ENCODE measurements around the gene TMEM202.
"Not testable (repeated sequence)": the region's sequence is repeated elsewhere in the genome, so short reads cannot be mapped to it uniquely, and the experiment has no call there.

TMEM202 gene

DNA sequence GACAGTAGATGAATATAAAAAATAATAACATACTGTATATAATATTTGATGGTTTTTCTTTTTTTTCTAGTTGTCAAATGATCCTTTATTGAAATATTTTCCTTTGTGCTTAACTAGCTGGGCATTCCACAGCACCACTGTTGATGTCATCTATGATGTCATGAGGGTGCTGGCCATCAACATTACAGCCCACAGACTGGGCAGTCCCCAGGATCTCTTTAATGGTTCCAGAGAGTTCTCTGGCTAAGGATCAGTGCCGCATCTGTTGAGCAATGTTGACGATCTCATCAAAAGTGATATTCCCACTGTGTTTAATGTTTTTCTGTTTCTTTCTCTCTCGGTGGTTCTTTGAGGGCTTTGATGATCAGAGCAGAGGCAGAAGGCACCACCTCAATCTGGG lies 19.0 kb upstream of the TMEM202 start:
- not testable (repeated sequence) for H3K9me3 Mint-ChIP-seq; H3K36me3 Mint-ChIP-seq (ENCODE audit: low read depth); H3K4me3 Mint-ChIP-seq; H3K27me3 Mint-ChIP-seq (ENCODE audit: low read depth); H3K27ac Mint-ChIP-seq
- H3K4me1 Mint-ChIP-seq (ENCODE audit: low read depth): peaks cover 22% of the 10 kb centered on the region

- H3K27ac Mint-ChIP-seq: no peak overlapping the region
- peaks cover 15% of the 10 kb centered on the region for H3K4me1 Mint-ChIP-seq (ENCODE audit: low read depth)
- no peak overlapping the region for H3K4me3 Mint-ChIP-seq
- peaks cover 10% of the 10 kb centered on the region for H3K27me3 Mint-ChIP-seq (ENCODE audit: low read depth)
- H3K9me3 Mint-ChIP-seq: no peaks in the 10 kb centered on the region
- peaks cover 10% of the 10 kb centered on the region for H3K36me3 Mint-ChIP-seq (ENCODE audit: low read depth)
Observed at GRCh38 chr15:72379856-72380430, 18.2 kb upstream of the TMEM202 start.

DNA sequence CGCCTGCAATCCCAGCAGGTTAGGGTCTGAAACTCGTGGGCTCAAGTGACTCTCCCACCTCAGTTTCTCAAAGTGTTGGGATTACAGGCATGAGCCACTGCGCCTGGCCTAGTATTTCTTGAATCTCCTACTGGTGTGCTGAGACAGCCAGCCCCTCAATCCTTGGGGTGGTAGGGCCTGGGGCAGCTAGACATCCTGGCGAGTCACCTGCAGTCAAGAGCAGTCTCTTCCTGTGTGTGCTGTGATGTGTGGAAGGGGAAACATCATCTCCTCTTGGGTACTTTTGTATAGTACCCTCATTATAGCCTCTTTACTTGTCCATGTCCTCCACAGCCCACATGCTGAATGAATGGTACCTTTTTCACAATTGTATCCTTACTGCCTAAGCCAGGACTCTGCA lies 17.4 kb upstream of the TMEM202 start:
- Mint-ChIP-seq H3K27me3 (ENCODE audit: low read depth) (peaks cover 10% of the 10 kb centered on the region), H3K4me1 (ENCODE audit: low read depth) (peaks cover 8% of the 10 kb centered on the region), H3K36me3 (ENCODE audit: low read depth) (peaks cover 4% of the 10 kb centered on the region), H3K9me3 (no peaks in the 10 kb centered on the region), H3K27ac (no peak overlapping the region), H3K4me3 (no peak overlapping the region)

- Mint-ChIP-seq H3K27me3 (ENCODE audit: low read depth) (peaks cover 10% of the 10 kb centered on the region), H3K9me3 (no peaks in the 10 kb centered on the region), H3K36me3 (ENCODE audit: low read depth) (no peaks in the 10 kb centered on the region), H3K4me1 (ENCODE audit: low read depth) (no peaks in the 10 kb centered on the region), H3K4me3 (no peak overlapping the region), H3K27ac (no peak overlapping the region)
Observed at GRCh38 chr15:72382146-72382545, 16.0 kb upstream of the TMEM202 start.

GRCh38 chr15:72387741-72388140 lies 10.4 kb upstream of the TMEM202 start:
- Mint-ChIP-seq H3K9me3 (no peaks in the 10 kb centered on the region), H3K4me3 (no peak overlapping the region), H3K36me3 (ENCODE audit: low read depth) (no peaks in the 10 kb centered on the region), H3K27me3 (ENCODE audit: low read depth) (peaks cover 19% of the 10 kb centered on the region), H3K27ac (no peak overlapping the region), H3K4me1 (ENCODE audit: low read depth) (no peaks in the 10 kb centered on the region)

DNA sequence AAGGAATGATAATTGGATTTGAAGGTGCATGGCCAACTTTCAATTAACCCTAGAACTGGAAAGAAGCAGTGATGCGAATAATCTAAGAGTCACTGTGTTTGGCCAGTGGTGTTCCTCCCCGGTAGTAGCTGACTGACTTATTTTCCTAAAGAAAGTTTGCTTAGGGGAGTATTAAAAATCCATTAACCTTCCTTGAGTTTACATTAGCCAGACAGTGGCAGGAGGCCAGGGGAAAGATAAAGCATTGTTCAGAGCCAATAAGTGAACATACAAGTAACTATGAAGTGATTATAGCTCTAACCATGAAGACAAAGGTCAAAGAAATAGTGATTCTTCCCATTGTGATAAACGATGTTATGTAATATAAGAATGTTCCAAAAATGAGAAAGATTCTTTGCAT lies 8.9 kb upstream of the TMEM202 start:
- H3K27ac Mint-ChIP-seq: no peak overlapping the region
- H3K4me3 Mint-ChIP-seq: no peak overlapping the region
- H3K4me1 Mint-ChIP-seq (ENCODE audit: low read depth): no peaks in the 10 kb centered on the region
- no peaks in the 10 kb centered on the region for H3K9me3 Mint-ChIP-seq
- H3K27me3 Mint-ChIP-seq (ENCODE audit: low read depth): peaks cover 14% of the 10 kb centered on the region
- H3K36me3 Mint-ChIP-seq (ENCODE audit: low read depth): no peaks in the 10 kb centered on the region

- H3K4me1 Mint-ChIP-seq (ENCODE audit: low read depth); H3K9me3 Mint-ChIP-seq; H3K4me3 Mint-ChIP-seq; H3K36me3 Mint-ChIP-seq (ENCODE audit: low read depth); H3K27ac Mint-ChIP-seq; H3K27me3 Mint-ChIP-seq (ENCODE audit: low read depth): not testable (repeated sequence)
Observed at GRCh38 chr15:72396331-72396730, 1.8 kb upstream of the TMEM202 start.

DNA sequence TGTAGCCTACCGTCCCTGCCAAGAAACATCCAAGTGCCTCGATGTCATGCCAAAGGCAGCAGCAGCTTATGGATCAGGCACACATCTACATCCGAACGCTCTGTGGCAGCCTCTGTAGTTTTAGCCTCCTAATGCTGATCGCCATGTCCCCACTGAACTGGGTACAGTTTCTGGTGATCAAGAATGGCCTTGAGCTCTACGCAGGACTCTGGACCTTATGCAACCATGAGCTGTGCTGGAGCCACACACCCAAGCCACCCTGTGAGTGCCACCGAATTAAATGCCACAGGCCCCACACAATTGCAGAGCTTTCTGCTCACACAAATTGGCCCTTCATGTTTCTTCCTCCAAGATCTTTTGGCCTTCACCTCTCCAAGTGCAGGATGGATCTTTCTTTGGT lies 543 bp downstream of the TMEM202 start:
- H3K27ac Mint-ChIP-seq: no peak overlapping the region
- H3K9me3 Mint-ChIP-seq: no peaks in the 10 kb centered on the region
- no peak overlapping the region for H3K4me3 Mint-ChIP-seq
- H3K27me3 Mint-ChIP-seq (ENCODE audit: low read depth): peaks cover 20% of the 10 kb centered on the region
- H3K36me3 Mint-ChIP-seq (ENCODE audit: low read depth): no peaks in the 10 kb centered on the region
- no peaks in the 10 kb centered on the region for H3K4me1 Mint-ChIP-seq (ENCODE audit: low read depth)

DNA sequence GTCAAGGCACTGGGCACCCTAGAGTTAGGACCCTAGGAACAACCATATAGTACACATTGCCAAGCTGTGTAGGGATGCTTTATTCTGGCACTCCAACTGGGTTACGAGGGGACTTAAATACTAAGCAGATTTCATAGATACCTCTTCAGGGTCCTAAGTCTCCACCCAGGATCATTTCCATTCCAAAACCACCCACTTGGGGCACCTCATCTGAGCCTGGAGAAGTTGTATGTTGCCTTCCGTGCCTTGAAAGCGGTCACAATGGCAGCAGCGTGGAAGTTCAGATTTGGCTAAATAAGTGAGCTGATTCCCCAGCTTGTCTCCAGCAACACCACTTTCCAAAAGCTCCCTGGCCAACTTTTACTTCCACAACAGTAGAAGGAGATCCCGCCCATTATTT lies 4.6 kb downstream of the TMEM202 start:
- Mint-ChIP-seq H3K36me3 (ENCODE audit: low read depth) (no peaks in the 10 kb centered on the region), H3K27me3 (ENCODE audit: low read depth) (peaks cover 44% of the 10 kb centered on the region), H3K4me3 (no peak overlapping the region), H3K9me3 (no peaks in the 10 kb centered on the region), H3K27ac (no peak overlapping the region), H3K4me1 (ENCODE audit: low read depth) (no peaks in the 10 kb centered on the region)

GRCh38 chr15:72404356-72404755 lies 6.3 kb downstream of the TMEM202 start:
- Mint-ChIP-seq H3K27ac (no peak overlapping the region), H3K27me3 (ENCODE audit: low read depth) (peaks cover 46% of the 10 kb centered on the region), H3K36me3 (ENCODE audit: low read depth) (no peaks in the 10 kb centered on the region), H3K4me1 (ENCODE audit: low read depth) (no peaks in the 10 kb centered on the region), H3K4me3 (no peak overlapping the region), H3K9me3 (no peaks in the 10 kb centered on the region)

- H3K4me3 Mint-ChIP-seq: no peak overlapping the region
- H3K27ac Mint-ChIP-seq: no peak overlapping the region
- peaks cover 49% of the 10 kb centered on the region for H3K27me3 Mint-ChIP-seq (ENCODE audit: low read depth)
Observed at GRCh38 chr15:72404841-72405240, 6.7 kb downstream of the TMEM202 start.

DNA sequence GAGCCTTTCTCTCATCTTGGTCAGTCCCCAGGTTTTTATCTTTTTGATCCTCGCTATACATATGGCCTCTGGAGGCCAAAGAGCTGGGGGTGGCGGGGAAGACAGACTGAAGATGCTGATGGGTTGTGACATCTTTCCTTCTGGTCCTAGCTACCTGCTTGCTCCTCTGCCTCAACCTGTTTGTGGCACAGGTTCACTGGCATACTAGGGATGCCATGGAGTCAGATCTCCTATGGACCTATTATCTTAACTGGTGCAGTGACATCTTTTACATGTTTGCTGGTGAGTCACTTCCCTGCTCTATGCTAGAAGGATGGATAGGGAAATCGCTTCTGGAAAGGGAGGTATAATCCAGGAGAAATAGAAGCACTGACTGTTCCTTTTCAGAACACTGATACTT lies 8.8 kb downstream of the TMEM202 start:
- Mint-ChIP-seq H3K36me3 (ENCODE audit: low read depth) (no peaks in the 10 kb centered on the region), H3K4me3 (no peak overlapping the region), H3K9me3 (no peaks in the 10 kb centered on the region), H3K4me1 (ENCODE audit: low read depth) (no peaks in the 10 kb centered on the region), H3K27me3 (ENCODE audit: low read depth) (peaks cover 55% of the 10 kb centered on the region), H3K27ac (no peak overlapping the region)

More at GRCh38 chr15:72404841-72405240, 6.7 kb downstream of the TMEM202 start:
- H3K9me3 Mint-ChIP-seq: no peaks in the 10 kb centered on the region
- no peaks in the 10 kb centered on the region for H3K4me1 Mint-ChIP-seq (ENCODE audit: low read depth)
- no peaks in the 10 kb centered on the region for H3K36me3 Mint-ChIP-seq (ENCODE audit: low read depth)

DNA sequence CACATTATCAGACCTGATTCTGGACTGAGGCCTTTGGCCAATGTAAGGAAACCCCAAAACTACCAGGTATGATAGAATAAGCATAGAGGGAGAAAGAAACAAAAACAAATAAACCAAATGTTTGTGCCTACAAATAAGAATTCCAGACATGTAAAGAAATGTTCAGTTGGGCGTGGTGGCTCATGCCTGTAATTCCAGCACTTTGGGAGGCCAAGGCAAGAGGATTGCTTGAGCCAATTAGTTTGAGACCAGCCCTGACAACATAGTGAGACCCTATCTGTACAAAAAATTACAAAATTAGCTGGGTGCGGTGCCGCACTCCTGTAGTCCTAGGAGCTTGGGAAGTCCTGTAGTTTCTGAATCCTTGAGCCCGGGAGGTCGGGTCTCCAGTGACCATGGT lies 13.0 kb downstream of the TMEM202 start:
- Mint-ChIP-seq H3K36me3 (ENCODE audit: low read depth) (no peaks in the 10 kb centered on the region), H3K27ac (no peak overlapping the region), H3K9me3 (no peaks in the 10 kb centered on the region), H3K4me1 (ENCODE audit: low read depth) (no peaks in the 10 kb centered on the region), H3K27me3 (ENCODE audit: low read depth) (peaks cover 36% of the 10 kb centered on the region), H3K4me3 (no peak overlapping the region)

DNA sequence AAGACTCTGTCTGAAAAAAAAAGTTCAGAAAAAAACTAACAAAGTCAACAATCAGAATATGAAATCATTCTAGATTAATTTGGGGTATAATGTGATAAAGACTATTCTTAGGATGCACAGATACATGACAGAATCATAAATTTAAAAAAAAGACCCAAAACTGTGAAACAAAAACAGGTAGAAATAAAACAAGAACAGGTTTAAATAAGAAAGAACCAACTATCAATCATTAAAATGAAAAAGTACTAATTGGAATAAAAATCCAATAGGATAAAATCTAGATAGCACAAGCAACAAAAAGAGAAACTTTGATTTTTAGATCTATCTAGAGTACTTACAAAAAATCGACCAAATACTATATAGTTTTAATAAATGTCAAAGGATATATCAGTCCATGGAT lies 13.4 kb downstream of the TMEM202 start:
- Mint-ChIP-seq H3K27me3 (ENCODE audit: low read depth) (peaks cover 33% of the 10 kb centered on the region), H3K36me3 (ENCODE audit: low read depth) (no peaks in the 10 kb centered on the region), H3K4me1 (ENCODE audit: low read depth) (no peaks in the 10 kb centered on the region), H3K4me3 (no peak overlapping the region), H3K27ac (no peak overlapping the region), H3K9me3 (no peaks in the 10 kb centered on the region)

DNA sequence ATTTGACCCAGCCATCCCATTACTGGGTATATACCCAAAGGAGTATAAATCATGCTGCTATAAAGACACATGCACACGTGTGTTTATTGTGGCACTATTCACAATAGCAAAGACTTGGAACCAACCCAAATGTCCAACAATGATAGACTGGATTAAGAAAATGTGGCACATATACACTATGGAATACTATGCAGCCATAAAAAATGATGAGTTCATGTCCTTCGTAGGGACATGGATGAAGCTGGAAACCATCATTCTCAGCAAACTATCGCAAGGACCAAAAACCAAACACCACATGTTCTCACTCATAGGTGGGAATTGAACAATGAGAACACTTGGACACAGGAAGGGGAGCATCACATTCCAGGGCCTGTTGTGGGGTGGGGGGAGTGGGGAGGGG lies 15.2 kb downstream of the TMEM202 start:
- peaks cover 17% of the 10 kb centered on the region for H3K27me3 Mint-ChIP-seq (ENCODE audit: low read depth)
- H3K4me3 Mint-ChIP-seq; H3K36me3 Mint-ChIP-seq (ENCODE audit: low read depth); H3K9me3 Mint-ChIP-seq; H3K4me1 Mint-ChIP-seq (ENCODE audit: low read depth); H3K27ac Mint-ChIP-seq: not testable (repeated sequence)

GRCh38 chr15:72415304-72415703 lies 17.2 kb downstream of the TMEM202 start:
- H3K4me3 Mint-ChIP-seq: no peak overlapping the region
- no peaks in the 10 kb centered on the region for H3K36me3 Mint-ChIP-seq (ENCODE audit: low read depth)
- no peaks in the 10 kb centered on the region for H3K9me3 Mint-ChIP-seq
- H3K27me3 Mint-ChIP-seq (ENCODE audit: low read depth): peaks cover 10% of the 10 kb centered on the region
- no peak overlapping the region for H3K27ac Mint-ChIP-seq
- H3K4me1 Mint-ChIP-seq (ENCODE audit: low read depth): no peaks in the 10 kb centered on the region
